HG02623 (cell line): Measurements from ENCODE around the gene ADORA1.

Experiments
- ATAC-seq: cut with Tn5 transposase; IDR thresholded peaks from one replicate; pipeline ENCODE4 v1.9.1; 2021; ENCODE audit warnings: moderate library complexity; ENCODE audit not compliant: unreplicated experiment

The ADORA1 gene

DNA sequence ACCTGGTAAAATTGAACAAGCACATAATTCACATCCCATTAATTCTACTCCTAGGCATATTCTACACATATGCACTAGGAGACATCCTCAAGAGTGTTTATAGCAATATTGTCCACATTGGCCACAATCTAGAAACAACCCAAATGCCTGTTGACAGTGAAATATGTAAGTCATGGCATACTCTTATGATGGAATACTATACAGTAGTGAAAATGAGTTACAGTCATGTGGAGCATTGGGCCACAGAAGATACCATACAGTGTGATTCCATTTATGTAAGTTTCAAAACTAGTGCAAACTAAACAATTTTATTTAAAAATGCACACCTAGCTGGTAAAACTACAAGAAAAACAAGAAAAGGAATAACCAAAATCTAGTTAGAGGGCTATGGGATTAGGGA is 82.8 kb downstream of the ADORA1 start:
- no peak for ATAC-seq

- ATAC-seq = no peak
Observed at GRCh38 chr1:203210988-203211387, 83.5 kb downstream of the ADORA1 start.

DNA sequence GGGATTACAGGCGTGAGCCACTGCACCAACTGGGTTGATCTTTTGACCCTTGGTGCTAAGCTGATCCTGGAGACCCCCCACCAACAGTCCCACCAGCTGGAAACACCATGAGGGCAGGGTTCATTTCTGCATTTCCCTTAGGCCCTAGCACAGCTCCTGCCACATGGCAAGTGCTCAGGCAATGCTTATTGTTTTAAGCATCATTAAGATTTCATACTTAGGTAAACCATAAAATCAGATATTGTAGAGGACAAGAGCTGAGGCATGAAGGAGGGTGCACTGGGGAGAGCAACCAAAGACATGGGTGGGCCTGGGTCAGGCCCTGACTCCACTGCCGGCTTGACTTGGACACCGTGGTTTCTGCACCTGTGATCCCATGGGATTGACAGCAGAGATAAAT is 84.3 kb downstream of the ADORA1 start:
- ATAC-seq = no peak

DNA sequence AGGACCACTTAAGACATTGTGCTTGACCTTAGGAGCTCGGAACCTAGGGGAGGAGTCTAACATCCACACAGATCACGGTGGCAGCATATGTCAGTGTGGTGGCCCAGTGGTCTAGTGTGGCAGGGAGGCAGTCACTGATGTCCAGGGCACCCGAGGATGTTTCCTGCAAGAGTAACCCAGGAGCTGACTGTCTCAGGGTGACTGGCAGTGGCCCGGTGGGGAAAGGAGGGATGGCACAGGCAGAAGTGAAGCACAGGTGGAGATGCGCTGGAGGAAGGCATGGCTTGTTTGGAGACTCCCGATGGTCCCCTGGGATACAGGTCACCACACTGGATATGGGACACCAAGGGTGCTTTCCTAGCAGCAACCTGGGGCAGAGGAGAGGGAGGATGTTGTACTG is 85.6 kb downstream of the ADORA1 start:
- no peak for ATAC-seq

DNA sequence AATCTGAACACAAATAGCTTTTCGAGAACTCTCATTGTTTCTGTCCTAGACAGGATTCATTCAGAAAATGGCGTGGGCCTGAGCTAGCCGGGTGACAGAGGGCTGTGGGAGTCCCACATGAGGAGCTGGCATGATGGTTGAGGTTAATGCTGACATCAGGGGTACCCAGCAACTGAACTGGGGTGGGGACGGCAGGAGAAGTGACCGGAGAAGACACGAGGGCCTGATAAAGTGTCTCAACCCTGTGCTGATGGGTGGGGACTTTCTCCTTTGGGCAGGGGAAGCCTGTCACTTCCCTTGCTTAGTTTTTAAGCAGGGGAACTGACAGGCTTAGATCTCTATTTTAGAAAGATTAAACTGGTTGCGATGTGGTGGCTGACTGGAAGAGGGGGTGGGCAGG is 87.3 kb downstream of the ADORA1 start:
- no peak for ATAC-seq

- no peak for ATAC-seq
Observed at GRCh38 chr1:203215573-203215972, 88.0 kb downstream of the ADORA1 start.

DNA sequence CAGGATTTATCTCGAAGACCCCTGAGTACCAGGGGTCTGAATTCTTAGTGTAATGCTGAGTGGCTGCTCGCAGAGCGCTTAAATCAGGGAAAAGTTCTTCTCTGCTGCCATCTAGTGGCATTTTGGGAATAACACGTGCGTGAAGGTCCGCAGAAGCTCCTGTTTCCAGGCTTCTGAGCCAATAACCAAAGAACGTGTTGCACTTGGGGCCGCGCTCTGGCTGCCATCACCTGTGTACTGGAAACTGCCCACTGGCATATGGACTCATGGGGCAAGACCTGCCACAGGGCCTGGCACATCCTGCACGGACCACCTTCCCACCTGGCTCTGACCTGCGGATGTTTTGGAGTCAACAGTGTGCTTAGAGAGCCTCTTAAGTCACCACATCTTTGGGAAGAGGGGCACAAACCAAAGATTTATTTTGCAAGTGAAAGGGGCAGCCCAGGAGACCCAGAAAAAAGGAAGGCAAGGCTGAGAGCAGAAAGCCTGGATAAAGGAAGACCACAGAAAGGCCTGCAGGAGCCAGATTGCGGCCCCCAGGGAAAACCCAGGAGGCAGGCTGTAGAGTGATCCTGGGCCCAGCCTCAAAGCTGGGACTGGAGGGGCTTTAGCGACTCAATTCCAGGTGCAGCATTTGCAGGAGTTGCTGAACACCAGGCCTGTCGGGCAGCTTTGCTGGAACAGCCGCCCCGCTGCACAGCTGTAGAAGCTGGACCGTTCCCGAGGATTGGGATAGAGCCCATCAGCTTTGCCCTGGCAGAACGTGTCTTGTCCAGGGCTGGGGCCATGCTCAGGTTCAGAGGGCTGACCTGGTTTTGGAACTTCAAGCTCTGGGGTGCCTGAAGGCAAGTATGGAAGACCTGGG is 89.0 kb downstream of the ADORA1 start:
- no peak for ATAC-seq
